SK-N-SH (cell line): Measurements from ENCODE around the gene CBX3.

Source experiments
- FOXM1 ChIP-seq: IDR thresholded peaks from 2 replicates; pipeline ENCODE4 v1.4.0; 2012; ENCODE audit warnings: low read depth, mild to moderate bottlenecking
- JUND ChIP-seq: IDR thresholded peaks from 2 replicates; pipeline ENCODE4 v1.4.0; 2012
- NRF1 ChIP-seq: IDR thresholded peaks from 2 replicates; pipeline ENCODE4 v1.6.1; 2012; ENCODE audit warnings: low read depth, mild to moderate bottlenecking, low read length
- SIN3A ChIP-seq: IDR thresholded peaks from 2 replicates; pipeline ENCODE4 v1.6.1; 2012; ENCODE audit warnings: low read depth, mild to moderate bottlenecking, low read length, moderate library complexity, borderline replicate concordance
- SMC3 ChIP-seq: IDR thresholded peaks from 2 replicates; pipeline ENCODE4 v1.6.1; 2012; ENCODE audit warnings: low read depth, low read length, improper control_type of control experiment
- TAF1 ChIP-seq: IDR thresholded peaks from 2 replicates; pipeline ENCODE4 v1.6.1; 2012; ENCODE audit warnings: low read depth, mild to moderate bottlenecking, low read length, moderate library complexity, borderline replicate concordance
- TF ChIP-seq, protein P1 (sequence below): fragments of 200-600 bp; sonication (generic); IDR thresholded peaks from 2 replicates; pipeline ENCODE4 v1.6.1; 2017; ENCODE audit warnings: antibody characterized with exemption, mild to moderate bottlenecking, moderate library complexity
- TF ChIP-seq, protein P2 (sequence below): IDR thresholded peaks from 2 replicates; pipeline ENCODE4 v1.4.0; 2012; ENCODE audit warnings: low read depth, borderline replicate concordance
- TF ChIP-seq, protein P3 (sequence below): IDR thresholded peaks from 2 replicates; pipeline ENCODE4 v1.4.0; 2012; ENCODE audit warnings: low read depth
- TF ChIP-seq, protein P4 (sequence below): fragments of 150-350 bp; IDR thresholded peaks from 2 replicates; pipeline ENCODE4 v1.6.1; 2016; ENCODE audit warnings: mild to moderate bottlenecking, low read depth, low read length

DNA sequence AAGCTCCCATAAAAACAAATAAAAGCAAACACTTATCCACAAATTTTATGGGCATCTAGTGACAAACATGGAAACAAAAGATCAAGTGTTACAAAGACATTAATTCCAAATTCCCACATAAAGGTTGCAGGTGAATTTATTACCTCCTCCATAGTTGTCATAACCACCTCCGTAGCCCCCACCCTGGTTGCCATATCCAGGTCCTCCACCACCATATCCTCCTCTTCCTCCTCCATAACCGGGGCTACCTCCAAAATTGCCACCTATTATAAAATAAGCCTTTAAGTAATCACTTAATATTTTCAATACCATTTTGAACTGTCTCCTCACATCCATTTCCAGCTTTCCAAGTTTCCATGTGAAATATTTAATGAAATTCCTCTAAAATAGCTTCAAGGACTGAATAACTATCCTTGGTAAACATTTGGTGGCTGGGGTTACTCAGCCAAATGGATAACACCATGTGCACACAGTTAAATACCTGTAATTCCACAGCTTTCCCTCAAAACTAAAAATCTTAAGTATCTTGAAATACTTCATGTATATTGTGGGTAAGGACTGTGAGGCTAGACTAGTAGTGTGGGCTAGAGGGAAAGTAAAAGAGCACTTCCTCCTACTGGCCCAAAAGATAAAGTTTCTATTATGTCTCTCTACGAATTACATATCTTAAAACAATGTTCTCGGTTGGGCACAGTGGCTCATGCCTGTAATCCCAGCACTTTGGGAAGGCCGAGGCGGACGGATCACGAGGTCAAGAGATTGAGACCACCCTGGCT lies 7.9 kb upstream of the CBX3 start:
- TF ChIP-seq, protein P1, sequence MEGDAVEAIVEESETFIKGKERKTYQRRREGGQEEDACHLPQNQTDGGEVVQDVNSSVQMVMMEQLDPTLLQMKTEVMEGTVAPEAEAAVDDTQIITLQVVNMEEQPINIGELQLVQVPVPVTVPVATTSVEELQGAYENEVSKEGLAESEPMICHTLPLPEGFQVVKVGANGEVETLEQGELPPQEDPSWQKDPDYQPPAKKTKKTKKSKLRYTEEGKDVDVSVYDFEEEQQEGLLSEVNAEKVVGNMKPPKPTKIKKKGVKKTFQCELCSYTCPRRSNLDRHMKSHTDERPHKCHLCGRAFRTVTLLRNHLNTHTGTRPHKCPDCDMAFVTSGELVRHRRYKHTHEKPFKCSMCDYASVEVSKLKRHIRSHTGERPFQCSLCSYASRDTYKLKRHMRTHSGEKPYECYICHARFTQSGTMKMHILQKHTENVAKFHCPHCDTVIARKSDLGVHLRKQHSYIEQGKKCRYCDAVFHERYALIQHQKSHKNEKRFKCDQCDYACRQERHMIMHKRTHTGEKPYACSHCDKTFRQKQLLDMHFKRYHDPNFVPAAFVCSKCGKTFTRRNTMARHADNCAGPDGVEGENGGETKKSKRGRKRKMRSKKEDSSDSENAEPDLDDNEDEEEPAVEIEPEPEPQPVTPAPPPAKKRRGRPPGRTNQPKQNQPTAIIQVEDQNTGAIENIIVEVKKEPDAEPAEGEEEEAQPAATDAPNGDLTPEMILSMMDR = no peak
- TF ChIP-seq, protein P2, sequence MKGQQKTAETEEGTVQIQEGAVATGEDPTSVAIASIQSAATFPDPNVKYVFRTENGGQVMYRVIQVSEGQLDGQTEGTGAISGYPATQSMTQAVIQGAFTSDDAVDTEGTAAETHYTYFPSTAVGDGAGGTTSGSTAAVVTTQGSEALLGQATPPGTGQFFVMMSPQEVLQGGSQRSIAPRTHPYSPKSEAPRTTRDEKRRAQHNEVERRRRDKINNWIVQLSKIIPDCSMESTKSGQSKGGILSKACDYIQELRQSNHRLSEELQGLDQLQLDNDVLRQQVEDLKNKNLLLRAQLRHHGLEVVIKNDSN = no peak
- TF ChIP-seq, protein P3, sequence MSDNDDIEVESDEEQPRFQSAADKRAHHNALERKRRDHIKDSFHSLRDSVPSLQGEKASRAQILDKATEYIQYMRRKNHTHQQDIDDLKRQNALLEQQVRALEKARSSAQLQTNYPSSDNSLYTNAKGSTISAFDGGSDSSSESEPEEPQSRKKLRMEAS = no peak
- TF ChIP-seq FOXM1 (no peak), NRF1 (no peak), TAF1 (no peak), SIN3A (no peak), SMC3 (no peak), JUND (0 out of 2 replicates have a peak, but pooled peaks have one; percentile 1)
- TF ChIP-seq, protein P4, sequence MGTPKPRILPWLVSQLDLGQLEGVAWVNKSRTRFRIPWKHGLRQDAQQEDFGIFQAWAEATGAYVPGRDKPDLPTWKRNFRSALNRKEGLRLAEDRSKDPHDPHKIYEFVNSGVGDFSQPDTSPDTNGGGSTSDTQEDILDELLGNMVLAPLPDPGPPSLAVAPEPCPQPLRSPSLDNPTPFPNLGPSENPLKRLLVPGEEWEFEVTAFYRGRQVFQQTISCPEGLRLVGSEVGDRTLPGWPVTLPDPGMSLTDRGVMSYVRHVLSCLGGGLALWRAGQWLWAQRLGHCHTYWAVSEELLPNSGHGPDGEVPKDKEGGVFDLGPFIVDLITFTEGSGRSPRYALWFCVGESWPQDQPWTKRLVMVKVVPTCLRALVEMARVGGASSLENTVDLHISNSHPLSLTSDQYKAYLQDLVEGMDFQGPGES = no peak
